DOHH2 (cell line): ENCODE measurements around the gene KCNIP3.

ENCODE experiments used
- H3F3A ChIP-seq: fragments of 200-600 bp; sonication (generic), shearing (Covaris generic); 2 replicates; pipeline ENCODE4 v1.6.0; 2016; ENCODE audit warnings: antibody characterized with exemption, mild to moderate bottlenecking; ENCODE audit not compliant: control insufficient read depth, insufficient read depth
- H3K27ac ChIP-seq: fragments of 200-600 bp; sonication (generic); 2 replicates; pipeline ENCODE4 v1.5.1; 2014; ENCODE audit warnings: low read depth, mild to moderate bottlenecking, low read length, moderate library complexity
- H3K27me3 ChIP-seq: fragments of 200-600 bp; sonication (generic); 2 replicates; pipeline ENCODE4 v1.6.1; 2014; ENCODE audit warnings: mild to moderate bottlenecking, low read length, mixed read lengths; ENCODE audit not compliant: control insufficient read depth
- H3K36me3 ChIP-seq: fragments of 200-600 bp; sonication (generic); 2 replicates; pipeline ENCODE4 v1.6.1; 2014; ENCODE audit warnings: mild to moderate bottlenecking, low read length, moderate library complexity, mixed read lengths; ENCODE audit not compliant: control insufficient read depth
- H3K4me1 ChIP-seq: fragments of 200-600 bp; sonication (generic); 2 replicates; pipeline ENCODE4 v1.6.1; 2014; ENCODE audit warnings: mild to moderate bottlenecking, low read length, mixed read lengths; ENCODE audit not compliant: control insufficient read depth
- H3K4me2 ChIP-seq: fragments of 200-600 bp; sonication (generic); 2 replicates; pipeline ENCODE4 v1.6.0; 2014; ENCODE audit warnings: mild to moderate bottlenecking, low read length, moderate library complexity
- H3K4me3 ChIP-seq: fragments of 200-600 bp; sonication (generic); 2 replicates; pipeline ENCODE4 v1.5.1; 2014; ENCODE audit warnings: mild to moderate bottlenecking, low read length, mixed read lengths
- H3K79me2 ChIP-seq: fragments of 200-600 bp; sonication (generic); 2 replicates; pipeline ENCODE4 v1.6.1; 2014; ENCODE audit warnings: mild to moderate bottlenecking, low read length, mixed read lengths; ENCODE audit not compliant: control insufficient read depth
- H3K9me2 ChIP-seq: fragments of 200-600 bp; sonication (generic); replicated peaks from 2 replicates; pipeline ENCODE4 v1.6.1; 2014; ENCODE audit warnings: mild to moderate bottlenecking, low read length, mixed read lengths; ENCODE audit not compliant: control insufficient read depth
- H3K9me3 ChIP-seq: fragments of 200-600 bp; sonication (generic); 2 replicates; pipeline ENCODE4 v1.6.1; 2014; ENCODE audit warnings: antibody characterized with exemption, low read length, mixed read lengths; ENCODE audit not compliant: control insufficient read depth, insufficient read depth
- H4K20me1 ChIP-seq: fragments of 200-600 bp; sonication (generic); 2 replicates; pipeline ENCODE4 v1.6.0; 2014; ENCODE audit warnings: low read depth, mild to moderate bottlenecking, antibody characterized with exemption, low read length, moderate library complexity; ENCODE audit not compliant: control insufficient read depth, insufficient read depth
- EZH2phosphoT487 ChIP-seq: fragments of 200-600 bp; sonication (generic); IDR thresholded peaks from 2 replicates; pipeline ENCODE4 v1.6.1; 2017; ENCODE audit warnings: borderline replicate concordance, mild to moderate bottlenecking, antibody characterized with exemption, low read length, moderate library complexity, mixed read lengths
- TF ChIP-seq, protein P1 (sequence below): fragments of 200-600 bp; sonication (generic); IDR thresholded peaks from one replicate; pipeline ENCODE4 v1.5.1; 2014; ENCODE audit warnings: antibody characterized with exemption, mild to moderate bottlenecking, low read depth, low read length; ENCODE audit not compliant: poor library complexity, severe bottlenecking

KCNIP3 gene

DNA sequence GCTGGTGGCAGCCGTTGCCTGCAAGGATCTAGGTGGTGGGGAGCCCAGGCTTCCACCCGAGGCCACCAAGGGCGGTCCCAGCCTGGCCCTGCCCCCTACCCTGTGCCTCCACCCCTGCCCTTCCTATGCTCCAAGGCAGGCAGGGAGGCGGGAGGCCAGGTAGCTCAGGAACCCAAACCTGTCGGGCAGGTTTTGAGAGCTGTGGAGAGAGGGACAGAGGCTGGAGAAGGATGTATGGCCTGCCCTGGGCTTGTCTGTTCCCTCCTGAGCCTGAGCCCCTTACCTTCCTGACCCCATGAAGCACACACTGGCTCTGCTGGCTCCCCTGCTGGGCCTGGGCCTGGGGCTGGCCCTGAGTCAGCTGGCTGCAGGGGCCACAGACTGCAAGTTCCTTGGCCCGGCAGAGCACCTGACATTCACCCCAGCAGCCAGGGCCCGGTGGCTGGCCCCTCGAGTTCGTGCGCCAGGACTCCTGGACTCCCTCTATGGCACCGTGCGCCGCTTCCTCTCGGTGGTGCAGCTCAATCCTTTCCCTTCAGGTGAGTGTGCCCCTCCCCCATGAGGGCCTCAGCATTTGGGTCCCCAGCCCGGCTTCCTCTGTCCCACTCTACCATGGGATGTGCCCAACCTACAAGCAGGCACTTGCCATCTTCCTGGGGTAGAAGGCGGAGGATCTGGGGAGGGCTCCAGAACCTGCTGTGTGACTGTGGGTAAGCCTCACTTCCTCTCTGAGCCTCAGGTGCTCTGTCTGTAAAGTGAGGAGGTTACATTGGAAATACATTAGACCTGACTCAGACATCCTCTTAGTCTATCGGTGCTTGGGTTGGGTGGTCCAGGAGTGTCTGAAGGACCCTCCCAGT lies 22.6 kb upstream of the KCNIP3 start, which contains the start of gene PROM2:
Gene PROM2 (plus strand): TSS at position 159 of the 860 bp plus-strand sequence. CDS start 137 bp downstream, at position 296.
- Histone ChIP-seq H3K27ac (no peak within 1 kb of the TSS), H3K79me2 (no peaks in the 10 kb centered on the region), H3K4me3 (no peak within 1 kb of the TSS), H3K9me2 (no peaks in the 10 kb centered on the region), H3F3A (no peaks in the 10 kb centered on the region), H3K9me3 (no peaks in the 10 kb centered on the region), H3K27me3 (no peaks in the 10 kb centered on the region), H3K4me1 (no peaks in the 10 kb centered on the region), H4K20me1 (no peaks in the 10 kb centered on the region), H3K4me2 (no peak within 1 kb of the TSS), H3K36me3 (no peaks in the 10 kb centered on the region)
- TF ChIP-seq, protein P1, sequence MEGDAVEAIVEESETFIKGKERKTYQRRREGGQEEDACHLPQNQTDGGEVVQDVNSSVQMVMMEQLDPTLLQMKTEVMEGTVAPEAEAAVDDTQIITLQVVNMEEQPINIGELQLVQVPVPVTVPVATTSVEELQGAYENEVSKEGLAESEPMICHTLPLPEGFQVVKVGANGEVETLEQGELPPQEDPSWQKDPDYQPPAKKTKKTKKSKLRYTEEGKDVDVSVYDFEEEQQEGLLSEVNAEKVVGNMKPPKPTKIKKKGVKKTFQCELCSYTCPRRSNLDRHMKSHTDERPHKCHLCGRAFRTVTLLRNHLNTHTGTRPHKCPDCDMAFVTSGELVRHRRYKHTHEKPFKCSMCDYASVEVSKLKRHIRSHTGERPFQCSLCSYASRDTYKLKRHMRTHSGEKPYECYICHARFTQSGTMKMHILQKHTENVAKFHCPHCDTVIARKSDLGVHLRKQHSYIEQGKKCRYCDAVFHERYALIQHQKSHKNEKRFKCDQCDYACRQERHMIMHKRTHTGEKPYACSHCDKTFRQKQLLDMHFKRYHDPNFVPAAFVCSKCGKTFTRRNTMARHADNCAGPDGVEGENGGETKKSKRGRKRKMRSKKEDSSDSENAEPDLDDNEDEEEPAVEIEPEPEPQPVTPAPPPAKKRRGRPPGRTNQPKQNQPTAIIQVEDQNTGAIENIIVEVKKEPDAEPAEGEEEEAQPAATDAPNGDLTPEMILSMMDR, result no peak
- TF ChIP-seq EZH2phosphoT487, result no peak

DNA sequence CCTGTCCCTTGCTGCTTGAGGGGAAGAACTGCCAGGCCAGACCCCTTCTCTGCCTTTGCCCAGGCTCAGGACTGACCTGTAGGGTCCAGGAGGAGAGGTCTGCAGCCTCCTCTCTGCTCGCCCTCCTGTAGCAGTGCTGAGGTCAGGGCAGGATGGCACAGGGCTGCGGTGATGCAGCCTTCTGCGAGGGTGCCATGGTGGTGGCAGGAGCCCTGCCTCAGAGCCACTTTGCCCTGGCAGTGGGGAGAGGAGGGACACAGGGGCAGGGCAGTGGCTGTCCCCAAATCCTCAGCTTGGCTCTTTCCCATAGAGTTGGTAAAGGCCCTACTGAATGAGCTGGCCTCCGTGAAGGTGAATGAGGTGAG lies 22.0 kb upstream of the KCNIP3 start:
- Histone ChIP-seq H3K79me2 (no peaks in the 10 kb centered on the region), H3K4me1 (no peaks in the 10 kb centered on the region), H3F3A (no peaks in the 10 kb centered on the region), H3K4me3 (no peak overlapping the region), H3K4me2 (no peak overlapping the region), H3K27me3 (no peaks in the 10 kb centered on the region), H3K9me3 (no peaks in the 10 kb centered on the region), H3K27ac (no peak overlapping the region), H4K20me1 (no peaks in the 10 kb centered on the region), H3K36me3 (no peaks in the 10 kb centered on the region), H3K9me2 (no peaks in the 10 kb centered on the region)
- TF ChIP-seq, protein P1, result no peak
- no peak for TF ChIP-seq EZH2phosphoT487

- H3K36me3 ChIP-seq, result no peaks in the 10 kb centered on the region
- TF ChIP-seq, protein P1, result no peak
- no peak for TF ChIP-seq EZH2phosphoT487
- no peak overlapping the region for H3K4me3 ChIP-seq
- no peaks in the 10 kb centered on the region for H3F3A ChIP-seq
- no peak overlapping the region for H3K4me2 ChIP-seq
- no peaks in the 10 kb centered on the region for H3K27me3 ChIP-seq
- H3K9me2 ChIP-seq, result no peaks in the 10 kb centered on the region
- no peaks in the 10 kb centered on the region for H4K20me1 ChIP-seq
- no peaks in the 10 kb centered on the region for H3K9me3 ChIP-seq
- no peaks in the 10 kb centered on the region for H3K79me2 ChIP-seq
- no peak overlapping the region for H3K27ac ChIP-seq
- H3K4me1 ChIP-seq, result no peaks in the 10 kb centered on the region
Observed at GRCh38 chr2:95275601-95276243, 21.4 kb upstream of the KCNIP3 start.
